ENCODE data around the gene RIIAD1.

The RIIAD1 gene

GRCh38 chr1:151711951-151712350, 9.4 kb upstream of the RIIAD1 start:
- TF ChIP-seq CTCF (IDR thresholded peaks at IDR 0.05): no peak
- Histone ChIP-seq H3K36me3 (no peaks in the 10 kb centered on the region), H3K4me3 (no peak overlapping the region), H3K9me3 (no peaks in the 10 kb centered on the region), H3K4me1 (peaks cover 0 to 8% (median 8%) of the 10 kb centered on the region in 4 donors), H3K27me3 (peaks cover 0 to 23% of the 10 kb centered on the region in 2 donors), H3K27ac (no peak overlapping the region)
- intact Hi-C loops (cut with DNase I; ENCODE audit: low total_unique reads): no loop called here
- no peak for DNase-seq

- intact Hi-C loops (cut with DNase I; ENCODE audit: low total_unique reads): no loop called here
- no peaks in the 10 kb centered on the region for H3K36me3 ChIP-seq
- peaks cover 0 to 25% of the 10 kb centered on the region in 2 donors for H3K27me3 ChIP-seq
- no peak for DNase-seq
- no peaks in the 10 kb centered on the region for H3K9me3 ChIP-seq
- TF ChIP-seq CTCF (IDR thresholded peaks at IDR 0.05): no peak
- peaks cover 0 to 19% (median 18%) of the 10 kb centered on the region in 4 donors for H3K4me1 ChIP-seq
- H3K4me3 ChIP-seq: no peak overlapping the region
- H3K27ac ChIP-seq: no peak overlapping the region
These were observed 8.3 kb upstream of the RIIAD1 start for GRCh38 chr1:151713044-151713443.

GRCh38 chr1:151713874-151714273, 7.4 kb upstream of the RIIAD1 start:
- intact Hi-C loops (cut with DNase I; ENCODE audit: low total_unique reads): no loop called here
- H3K27me3 ChIP-seq: peaks cover 0 to 25% of the 10 kb centered on the region in 2 donors
- no peak overlapping the region for H3K27ac ChIP-seq
- H3K9me3 ChIP-seq: no peaks in the 10 kb centered on the region
- H3K4me3 ChIP-seq: no peak overlapping the region
- no peak for DNase-seq
- peaks cover 0 to 26% (median 24%) of the 10 kb centered on the region in 4 donors for H3K4me1 ChIP-seq
- no peaks in the 10 kb centered on the region for H3K36me3 ChIP-seq
- no peak for TF ChIP-seq CTCF (IDR thresholded peaks at IDR 0.05)

- intact Hi-C loops (cut with DNase I; ENCODE audit: low total_unique reads): no loop called here
- H3K9me3 ChIP-seq: no peaks in the 10 kb centered on the region
- H3K4me3 ChIP-seq: no peak overlapping the region
- peaks cover 0 to 25% of the 10 kb centered on the region in 2 donors for H3K27me3 ChIP-seq
- no peak overlapping the region for H3K27ac ChIP-seq
- no peak for TF ChIP-seq CTCF (IDR thresholded peaks at IDR 0.05)
- peaks cover 0 to 26% (median 24%) of the 10 kb centered on the region in 4 donors for H3K4me1 ChIP-seq
- H3K36me3 ChIP-seq: no peaks in the 10 kb centered on the region
- no peak for DNase-seq
These were observed 6.2 kb upstream of the RIIAD1 start for GRCh38 chr1:151714820-151715725.

- no peak overlapping the region for H3K4me3 ChIP-seq
- no peaks in the 10 kb centered on the region for H3K9me3 ChIP-seq
- DNase-seq: no peak
- H3K27ac ChIP-seq: no peak overlapping the region
- H3K27me3 ChIP-seq: peaks cover 0 to 25% of the 10 kb centered on the region in 2 donors
- intact Hi-C loops (cut with DNase I; ENCODE audit: low total_unique reads): no loop called here
- no peaks in the 10 kb centered on the region for H3K36me3 ChIP-seq
- peaks cover 0 to 32% (median 25%) of the 10 kb centered on the region in 4 donors for H3K4me1 ChIP-seq
- TF ChIP-seq CTCF (IDR thresholded peaks at IDR 0.05): no peak
These were observed 5.5 kb upstream of the RIIAD1 start for GRCh38 chr1:151715726-151716404.
